ENCODE results near the gene SVOPL.

SVOPL gene

DNA sequence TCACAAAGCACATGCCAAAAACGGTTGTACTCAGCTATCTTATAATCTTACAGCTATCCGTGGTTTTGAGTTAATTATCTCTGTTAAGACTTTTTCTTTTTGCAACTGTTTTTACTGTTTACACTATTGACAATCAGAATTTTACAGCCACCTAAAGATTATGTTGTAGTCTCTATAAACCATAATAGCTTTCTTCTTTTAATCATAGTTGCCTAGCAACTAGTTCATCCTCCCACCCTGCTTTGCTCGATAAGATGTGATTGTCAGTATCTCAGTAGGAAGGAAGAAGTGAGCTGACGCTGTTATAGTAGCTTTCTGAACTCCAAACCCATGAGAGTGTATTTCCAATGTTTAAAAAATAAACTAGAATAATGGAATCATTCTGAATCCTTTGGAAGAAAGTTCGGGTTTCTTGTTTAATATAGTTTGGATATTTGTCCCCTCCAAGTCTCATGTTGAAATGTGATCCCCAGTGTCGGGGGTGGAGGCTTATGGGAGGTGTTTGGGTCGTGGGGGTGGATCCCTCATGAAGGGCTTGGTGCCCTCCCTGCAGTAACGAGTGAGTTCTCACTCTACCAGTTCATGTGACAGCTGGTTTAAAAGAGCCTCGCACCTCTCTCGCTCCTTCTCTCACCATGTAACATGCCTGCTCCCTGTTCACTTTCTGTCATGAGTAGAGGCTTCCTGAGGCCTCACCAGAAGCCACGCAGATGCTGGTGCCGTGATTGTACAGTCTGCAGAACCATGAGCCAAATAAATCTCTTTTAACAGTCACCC is 68.1 kb downstream of the SVOPL start:
- TF ChIP-seq, protein P1, sequence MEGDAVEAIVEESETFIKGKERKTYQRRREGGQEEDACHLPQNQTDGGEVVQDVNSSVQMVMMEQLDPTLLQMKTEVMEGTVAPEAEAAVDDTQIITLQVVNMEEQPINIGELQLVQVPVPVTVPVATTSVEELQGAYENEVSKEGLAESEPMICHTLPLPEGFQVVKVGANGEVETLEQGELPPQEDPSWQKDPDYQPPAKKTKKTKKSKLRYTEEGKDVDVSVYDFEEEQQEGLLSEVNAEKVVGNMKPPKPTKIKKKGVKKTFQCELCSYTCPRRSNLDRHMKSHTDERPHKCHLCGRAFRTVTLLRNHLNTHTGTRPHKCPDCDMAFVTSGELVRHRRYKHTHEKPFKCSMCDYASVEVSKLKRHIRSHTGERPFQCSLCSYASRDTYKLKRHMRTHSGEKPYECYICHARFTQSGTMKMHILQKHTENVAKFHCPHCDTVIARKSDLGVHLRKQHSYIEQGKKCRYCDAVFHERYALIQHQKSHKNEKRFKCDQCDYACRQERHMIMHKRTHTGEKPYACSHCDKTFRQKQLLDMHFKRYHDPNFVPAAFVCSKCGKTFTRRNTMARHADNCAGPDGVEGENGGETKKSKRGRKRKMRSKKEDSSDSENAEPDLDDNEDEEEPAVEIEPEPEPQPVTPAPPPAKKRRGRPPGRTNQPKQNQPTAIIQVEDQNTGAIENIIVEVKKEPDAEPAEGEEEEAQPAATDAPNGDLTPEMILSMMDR (IDR thresholded peaks at IDR 0.05; ENCODE audit: low read depth, low read length) = no peak

DNA sequence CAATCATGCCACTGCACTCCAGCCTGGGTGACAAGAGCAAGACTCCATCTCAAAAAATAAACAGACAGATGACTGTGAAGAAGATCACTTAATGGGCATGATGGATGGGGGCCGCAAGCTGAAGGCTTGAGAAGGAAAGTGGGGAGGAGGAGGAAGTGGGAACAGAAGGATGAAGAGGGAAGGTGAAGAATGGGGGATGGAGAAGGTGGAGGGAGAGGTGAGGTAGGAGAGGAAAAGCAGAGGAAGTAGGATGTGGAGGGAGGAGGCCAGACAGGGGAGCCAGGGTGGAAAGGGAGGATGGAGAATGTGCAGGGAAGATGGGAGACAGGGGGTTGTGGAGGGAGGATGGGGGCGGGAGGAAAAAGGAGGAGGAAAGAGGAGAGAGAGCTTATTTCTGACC is 68.8 kb downstream of the SVOPL start:
- H3K4me3 ChIP-seq (ENCODE audit: low read depth, low read length) = no peak overlapping the region
- TF ChIP-seq, protein P1 (IDR thresholded peaks at IDR 0.05; ENCODE audit: low read depth, low read length) = no peak

More for the DNA sequence above, 68.1 kb downstream of the SVOPL start:
- no peak overlapping the region for H3K4me3 ChIP-seq (ENCODE audit: low read depth, low read length)

DNA sequence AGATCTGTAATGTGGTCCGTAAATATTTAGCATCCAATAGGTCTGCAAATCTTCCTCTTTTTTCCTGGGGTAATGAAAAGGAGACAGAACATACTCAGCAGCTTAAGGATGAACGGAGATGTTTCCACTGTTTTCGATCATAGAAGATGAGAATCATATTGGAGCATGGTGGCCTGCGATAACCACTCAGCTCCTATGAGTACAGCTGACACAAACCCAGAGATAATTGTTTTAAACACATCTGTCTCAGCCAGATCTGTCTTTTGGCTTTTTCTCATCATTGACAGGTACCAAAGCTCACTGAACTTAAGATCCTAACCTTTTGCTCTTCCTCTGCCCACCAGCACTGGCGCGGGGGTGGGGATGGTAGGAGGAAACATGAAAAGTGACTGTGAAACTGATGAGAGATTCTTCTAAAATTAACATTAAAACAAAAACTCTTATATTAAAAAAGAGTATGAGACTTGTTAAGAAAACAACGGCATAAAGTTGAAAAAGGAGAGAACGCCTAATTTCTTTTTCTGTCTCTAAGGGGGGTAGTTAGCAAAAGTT is 71.0 kb downstream of the SVOPL start:
- no peak overlapping the region for H3K4me3 ChIP-seq (ENCODE audit: low read depth, low read length)
- TF ChIP-seq, protein P1 (IDR thresholded peaks at IDR 0.05; ENCODE audit: low read depth, low read length) = no peak

DNA sequence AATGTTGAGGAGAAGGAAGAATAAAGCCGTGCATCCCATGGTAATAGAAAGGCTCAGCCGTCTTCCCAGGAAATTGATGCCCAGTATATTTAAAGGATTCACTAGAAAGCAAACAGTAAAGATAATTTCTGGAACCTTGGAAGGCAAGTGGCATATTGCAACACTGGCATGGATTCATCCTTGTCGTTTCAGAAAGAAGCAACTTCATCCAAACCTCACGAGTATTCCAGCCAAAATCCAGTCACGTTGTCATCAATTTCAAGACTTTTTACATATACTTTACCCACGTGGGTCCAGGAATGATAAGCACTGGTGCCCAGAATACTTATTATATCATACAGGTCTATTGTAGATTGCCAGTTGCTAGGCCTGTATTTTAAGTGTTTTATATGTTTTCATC is 73.8 kb downstream of the SVOPL start:
- TF ChIP-seq, protein P1 (IDR thresholded peaks at IDR 0.05; ENCODE audit: low read depth, low read length) = no peak
- no peak overlapping the region for H3K4me3 ChIP-seq (ENCODE audit: low read depth, low read length)

DNA sequence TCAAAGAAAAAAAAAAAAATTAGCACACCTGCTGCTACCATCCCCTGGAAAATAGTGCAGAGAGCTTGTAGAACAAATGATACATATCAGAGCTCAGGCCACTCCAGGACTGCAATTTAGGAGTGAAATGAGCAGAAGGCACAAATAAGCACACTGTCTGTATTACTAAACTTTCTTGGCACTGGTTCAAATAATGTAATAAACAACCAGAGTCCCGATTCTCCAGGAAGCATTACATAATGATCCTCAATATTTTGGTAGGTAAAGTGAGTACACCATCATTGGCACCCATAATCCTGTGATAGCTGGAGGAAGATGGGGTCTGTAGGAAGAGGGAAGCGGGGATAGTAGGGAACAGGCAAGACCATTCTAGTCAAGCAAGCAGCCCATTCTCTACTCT is 74.3 kb downstream of the SVOPL start:
- H3K4me3 ChIP-seq (ENCODE audit: low read depth, low read length) = no peak overlapping the region
- TF ChIP-seq, protein P1 (IDR thresholded peaks at IDR 0.05; ENCODE audit: low read depth, low read length) = no peak

DNA sequence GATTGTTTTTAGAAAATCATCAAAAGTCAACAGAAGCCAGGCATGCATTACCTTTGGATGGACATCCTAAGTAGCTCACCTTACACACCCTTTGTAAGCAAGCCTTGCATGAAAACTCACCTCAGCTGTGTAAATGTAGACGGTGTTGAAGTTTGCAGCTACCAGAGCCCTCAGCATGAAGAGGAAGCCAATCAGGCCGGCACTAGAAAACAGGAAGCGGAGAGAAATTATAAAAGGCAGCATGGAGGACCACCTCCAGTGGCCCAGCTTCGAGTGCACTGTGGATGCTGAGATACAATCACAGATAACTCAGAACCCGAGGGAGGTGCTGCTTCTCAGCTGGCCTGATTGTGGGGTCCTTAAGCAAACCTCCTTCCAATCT is 75.3 kb downstream of the SVOPL start:
- no peak overlapping the region for H3K4me3 ChIP-seq (ENCODE audit: low read depth, low read length)
- TF ChIP-seq, protein P1 (IDR thresholded peaks at IDR 0.05; ENCODE audit: low read depth, low read length) = no peak

DNA sequence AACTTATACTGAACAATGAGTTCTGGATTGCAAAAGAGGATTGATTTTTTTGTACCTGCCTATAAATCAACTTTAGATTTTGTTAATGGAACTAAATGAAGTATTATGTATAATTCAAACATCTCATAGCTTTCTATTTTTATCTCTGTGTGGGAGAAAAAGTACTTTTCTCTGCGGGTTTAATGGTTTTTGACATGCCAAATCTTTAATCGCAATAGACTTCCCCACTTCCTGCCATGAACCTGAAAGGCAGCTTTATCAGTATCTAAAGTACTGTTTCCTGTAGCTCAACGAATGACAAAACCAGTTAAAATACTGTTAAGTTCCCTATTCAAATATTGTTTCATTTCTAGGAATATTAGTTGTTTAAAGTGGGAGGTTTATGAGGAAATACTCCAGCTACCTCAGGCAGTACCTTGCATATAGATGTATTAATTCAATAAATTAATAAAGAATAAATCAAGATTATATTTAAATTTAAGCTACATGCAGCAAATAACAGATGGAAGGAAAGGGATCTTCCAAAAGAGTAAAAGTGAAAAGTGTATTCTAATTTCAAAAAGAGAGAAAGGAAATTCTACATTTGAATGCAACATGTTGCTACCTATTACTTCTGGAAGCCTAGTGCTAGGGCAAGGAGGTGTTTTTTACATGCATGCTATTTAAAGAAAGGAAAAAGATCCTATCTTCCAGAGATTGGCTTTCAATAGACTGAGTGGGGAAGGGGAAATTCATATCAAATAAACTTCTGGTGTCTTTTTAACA is 75.9 kb downstream of the SVOPL start:
- no peak overlapping the region for H3K4me3 ChIP-seq (ENCODE audit: low read depth, low read length)

More for the DNA sequence above, 75.9 kb downstream of the SVOPL start:
- TF ChIP-seq, protein P1 (IDR thresholded peaks at IDR 0.05; ENCODE audit: low read depth, low read length) = no peak
